HG03469 (cell line): ENCODE results near the gene DTNB.

Source experiments
- ATAC-seq: cut with Tn5 transposase; IDR thresholded peaks from one replicate; pipeline ENCODE4 v1.9.1; 2021; ENCODE audit warnings: mild to moderate bottlenecking, moderate library complexity, moderate number of reproducible peaks; ENCODE audit not compliant: unreplicated experiment

DTNB gene

DNA sequence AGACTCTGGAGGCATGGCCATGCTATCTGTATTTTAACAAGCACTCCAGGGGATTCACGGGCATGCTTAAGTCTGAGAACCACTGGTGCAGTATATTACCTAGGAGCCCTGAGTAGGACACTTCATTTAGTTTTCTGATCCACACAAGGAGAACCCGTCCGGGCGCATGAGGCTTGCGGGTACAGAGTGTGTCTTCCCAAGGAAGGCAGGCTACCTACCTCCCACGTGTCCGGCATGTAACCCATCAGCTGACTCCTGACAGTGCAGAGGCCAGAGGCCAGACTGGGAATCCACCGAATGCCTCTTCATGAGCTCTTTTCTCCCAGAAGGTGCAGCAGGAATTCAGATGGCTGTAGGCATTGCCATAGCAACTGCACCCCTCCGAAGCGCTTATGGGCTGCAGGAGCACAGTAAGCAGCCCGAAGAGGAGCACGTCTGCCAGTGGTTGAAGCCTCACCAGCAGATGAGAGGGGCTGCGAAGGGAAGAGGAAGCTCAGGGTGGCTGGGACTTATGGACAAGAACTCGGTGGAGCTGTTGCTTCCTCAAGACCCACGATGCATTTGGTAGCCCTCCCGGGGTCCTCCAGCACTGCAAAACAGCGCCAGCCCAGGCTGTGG, 297.9 kb downstream of the DTNB start:
- no peak for ATAC-seq

- no peak for ATAC-seq
These were observed 298.6 kb downstream of the DTNB start for GRCh38 chr2:25374827-25375226.

DNA sequence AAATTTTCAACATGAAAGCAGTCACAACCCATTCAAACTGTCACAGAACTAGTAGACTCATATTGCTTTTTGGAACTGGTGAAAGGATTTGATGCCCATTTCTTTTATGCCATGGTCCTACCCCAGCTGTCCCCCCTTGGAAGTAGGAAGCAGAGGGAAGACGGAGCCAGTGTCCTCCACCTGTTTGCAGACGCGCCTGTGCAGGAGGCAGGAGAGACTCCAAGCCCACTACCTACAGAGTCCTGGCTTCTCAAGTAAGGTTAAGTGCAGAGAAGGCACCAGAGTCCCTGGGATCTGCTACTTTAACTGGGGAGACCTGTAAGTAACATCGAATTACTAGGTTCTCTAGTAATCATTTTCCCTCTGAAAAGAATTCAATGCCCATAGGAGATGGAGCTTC, 299.0 kb downstream of the DTNB start:
- no peak for ATAC-seq

DNA sequence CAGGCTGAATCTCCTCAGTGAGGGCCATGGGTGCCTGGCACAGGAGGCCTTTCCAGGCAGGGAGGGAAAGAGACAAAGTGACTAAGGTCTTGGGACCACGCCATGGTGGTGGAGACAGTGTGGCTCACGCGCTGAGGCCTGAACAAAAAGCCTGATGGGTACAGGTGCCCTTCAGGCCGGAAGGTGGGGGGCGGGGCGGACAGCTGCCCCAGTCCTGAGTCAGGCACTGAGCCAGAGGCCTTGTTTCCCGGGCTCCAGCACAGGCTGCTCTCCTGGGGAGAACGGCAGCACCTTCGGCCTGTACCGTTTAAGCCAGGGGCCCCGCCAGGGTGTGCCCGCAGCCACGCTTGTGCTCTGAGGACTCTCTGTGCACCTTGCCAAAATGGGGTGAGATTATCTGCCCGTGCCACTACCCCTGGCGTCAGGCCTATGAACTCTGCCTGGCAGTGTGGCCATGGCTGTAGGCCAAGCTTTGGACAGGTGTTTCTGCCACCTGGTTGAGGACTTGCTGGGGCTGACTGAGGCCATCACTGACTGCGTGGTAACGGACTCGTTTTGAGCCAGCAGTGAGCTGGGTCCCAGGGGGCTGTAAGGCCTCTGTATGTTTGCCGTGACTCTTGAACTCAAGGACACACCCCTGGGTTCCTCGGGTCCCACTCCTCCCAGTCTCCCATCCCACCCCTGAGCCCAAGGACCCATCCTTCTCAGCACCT, 300.0 kb downstream of the DTNB start:
- ATAC-seq: no peak

DNA sequence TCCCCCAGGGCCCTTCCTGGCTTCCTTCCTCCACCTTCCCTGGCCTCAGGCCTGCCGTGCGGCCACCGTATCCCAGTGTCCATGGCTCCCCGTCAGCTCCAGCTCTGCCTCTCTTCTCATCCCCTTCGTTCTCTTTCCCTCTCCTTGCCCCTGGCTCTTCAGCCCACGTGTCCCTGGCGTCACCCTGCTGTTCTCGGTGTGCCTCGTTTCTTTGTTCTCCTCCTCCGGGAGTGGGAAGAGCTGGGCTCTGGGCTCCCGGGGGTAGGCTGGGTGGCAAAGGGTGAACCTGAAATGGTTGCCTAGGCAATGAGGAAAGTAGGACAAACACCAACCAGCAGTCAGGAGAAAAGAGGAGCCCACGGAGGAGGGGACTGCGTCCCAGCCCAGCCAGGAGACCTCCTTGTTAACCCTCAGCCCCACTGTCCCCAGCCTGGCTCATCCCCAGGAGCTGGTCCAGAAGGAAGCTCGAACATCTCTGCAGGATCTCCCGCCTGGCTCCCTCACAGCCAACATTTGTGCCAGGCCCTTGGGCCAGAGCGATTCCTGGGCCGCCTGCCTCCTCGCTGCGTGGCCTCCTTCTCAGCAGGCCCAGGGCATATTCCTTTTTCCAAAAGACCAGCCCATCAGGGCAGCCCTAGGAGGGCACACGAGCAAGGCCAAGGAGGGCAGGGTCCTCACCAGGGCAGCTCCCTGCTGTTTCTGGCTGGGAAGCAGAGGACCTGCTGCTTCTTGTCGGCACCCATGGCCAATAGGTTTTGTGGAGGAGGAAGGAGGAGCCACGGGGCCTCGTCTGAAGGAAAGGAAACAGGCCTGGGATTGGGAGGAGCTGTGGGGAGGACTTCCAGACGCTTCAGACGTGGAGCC, 300.7 kb downstream of the DTNB start:
- no peak for ATAC-seq

DNA sequence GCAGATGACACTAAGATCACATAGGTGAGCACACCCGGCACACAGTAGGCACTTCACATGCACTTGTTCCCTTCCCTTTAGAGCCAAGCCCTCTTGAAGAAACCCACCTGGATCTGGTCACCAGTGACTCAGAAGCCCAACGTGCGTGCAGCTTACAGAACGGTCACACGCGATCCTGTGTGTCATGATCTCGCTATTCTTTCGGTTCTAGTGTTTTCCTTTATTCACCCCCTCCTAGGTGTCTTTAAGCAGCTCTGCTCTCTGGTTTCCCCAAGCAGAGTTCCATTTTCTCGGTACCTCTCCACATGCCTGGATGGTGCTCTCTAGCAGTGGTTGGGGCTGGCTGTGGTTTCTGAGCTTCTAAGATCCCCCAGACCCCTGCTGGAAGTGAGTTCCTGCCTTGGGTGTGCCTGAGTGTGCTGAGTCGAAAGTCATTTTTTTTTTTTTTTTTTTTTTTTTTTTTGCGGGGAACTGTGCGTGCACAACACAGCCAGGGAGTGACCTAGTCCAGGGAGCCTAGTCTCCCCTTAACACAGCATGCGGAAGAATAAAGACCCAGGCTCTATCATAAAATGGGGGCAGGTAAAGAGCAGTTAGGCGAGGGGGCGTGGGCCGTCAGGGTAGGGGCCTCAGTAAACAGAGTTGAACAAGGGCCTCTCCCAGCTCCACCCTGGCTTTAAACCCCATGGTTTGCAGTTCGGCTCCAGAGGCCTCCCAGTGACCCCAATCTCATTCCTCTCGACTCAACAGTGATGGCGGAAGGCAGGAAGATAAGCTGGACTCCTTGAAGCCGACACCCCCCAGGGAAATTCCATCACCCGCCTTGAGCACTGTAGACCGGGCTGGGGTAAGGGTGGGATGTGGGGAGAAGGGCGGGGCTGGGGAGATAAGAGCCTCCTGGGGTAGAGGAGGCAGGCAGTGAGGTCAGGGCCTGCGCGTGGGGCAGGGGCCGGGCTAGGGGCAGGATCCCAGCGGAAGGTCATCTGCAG, 301.8 kb downstream of the DTNB start:
- ATAC-seq: no peak

GRCh38 chr2:25369876-25370275, 303.5 kb downstream of the DTNB start:
- ATAC-seq: no peak

DNA sequence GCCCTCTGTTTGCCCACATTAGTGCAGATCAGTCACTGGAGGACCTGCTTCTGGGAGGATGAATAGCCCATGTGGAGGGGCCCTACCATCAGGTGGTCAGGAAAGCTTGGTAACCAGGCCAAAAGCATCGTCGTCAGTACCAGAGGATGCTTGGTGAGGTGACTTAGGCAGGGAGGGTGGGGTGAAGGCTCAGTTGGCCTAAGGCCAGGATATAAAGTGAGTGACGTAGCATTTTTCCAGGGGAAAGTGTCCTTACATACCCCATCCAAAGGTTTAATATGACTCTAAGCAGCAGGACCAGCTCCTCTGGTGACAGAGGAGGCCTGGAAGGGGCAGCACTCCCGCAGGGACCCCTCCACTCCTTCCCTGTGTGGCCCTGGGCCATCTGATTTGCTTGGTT, 303.9 kb downstream of the DTNB start:
- ATAC-seq: no peak

- no peak for ATAC-seq
These were observed 304.7 kb downstream of the DTNB start for GRCh38 chr2:25368660-25369059.

GRCh38 chr2:25367296-25367695, 306.1 kb downstream of the DTNB start:
- no peak for ATAC-seq

DNA sequence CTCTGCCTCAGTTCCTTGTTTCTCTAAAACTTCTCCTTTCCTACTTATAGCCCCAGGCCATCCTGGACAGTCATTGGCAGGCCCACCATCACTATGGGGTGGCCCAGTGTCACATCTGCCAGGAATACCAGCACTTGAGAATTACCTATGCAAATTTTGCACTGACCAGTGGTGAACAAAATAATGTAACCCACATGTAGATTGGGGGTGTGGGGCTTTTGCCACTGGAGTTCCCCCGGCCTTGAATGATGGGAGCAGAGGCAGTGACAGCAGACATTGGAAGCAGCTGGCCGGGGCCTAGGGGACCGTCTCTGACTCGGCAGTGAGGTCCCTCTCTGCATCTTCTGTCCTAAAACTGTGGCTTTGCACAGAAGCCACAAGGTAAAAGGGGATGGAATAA, 306.7 kb downstream of the DTNB start:
- ATAC-seq: no peak

DNA sequence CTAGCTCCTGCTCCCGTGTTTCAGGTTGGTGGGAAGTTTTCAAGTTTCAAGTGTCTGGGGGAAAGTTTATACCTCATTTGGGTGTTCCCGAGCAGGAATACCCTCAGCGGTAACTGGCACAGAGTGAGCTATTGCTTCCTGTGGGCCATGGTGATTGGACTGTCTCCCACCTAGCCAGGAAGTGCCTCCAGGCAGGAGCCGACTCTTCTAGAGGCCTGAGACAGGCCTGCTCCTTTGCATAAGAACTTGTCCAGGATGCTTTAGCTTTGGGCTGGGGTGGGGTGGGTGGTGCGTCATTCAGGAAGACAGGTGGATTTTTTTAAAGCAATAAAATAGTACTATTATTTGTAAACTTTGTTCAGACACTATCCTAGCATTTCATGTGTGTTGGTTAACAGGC, 308.1 kb downstream of the DTNB start:
- ATAC-seq: no peak

GRCh38 chr2:25363733-25364132, 309.6 kb downstream of the DTNB start:
- no peak for ATAC-seq

DNA sequence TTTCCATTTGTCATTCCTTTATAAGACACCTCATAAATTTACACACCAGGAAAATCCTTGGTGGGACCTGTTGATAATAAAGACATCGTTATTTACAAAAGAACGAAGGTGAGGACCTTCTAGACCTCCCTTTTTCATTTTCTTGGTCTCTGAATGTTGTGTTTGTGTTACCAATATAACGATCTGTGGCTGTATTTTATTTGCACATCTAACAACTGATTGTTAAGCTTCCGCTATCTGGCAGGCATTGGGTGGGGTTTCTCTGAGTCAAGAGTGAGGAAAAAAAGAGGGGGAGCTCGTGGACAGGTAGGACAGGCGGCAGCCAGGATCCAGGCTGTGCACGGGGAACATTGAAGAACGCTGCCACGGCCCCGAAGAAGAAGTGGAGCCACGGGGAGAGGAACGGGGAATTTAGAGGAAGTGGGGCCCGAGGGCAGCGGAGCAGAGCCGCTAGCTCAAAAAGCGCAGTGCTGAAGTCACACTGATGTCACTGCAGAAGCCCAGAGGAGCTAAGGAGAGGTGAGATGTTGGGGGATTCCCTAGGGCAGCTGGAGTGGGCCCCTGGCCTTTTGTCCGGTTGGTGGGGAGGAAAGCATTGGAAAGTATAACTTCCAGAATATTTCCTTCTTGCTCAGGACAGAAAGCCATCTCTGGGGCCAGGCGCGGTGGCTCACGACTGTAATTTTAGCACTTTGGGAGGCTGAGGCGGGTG, 310.8 kb downstream of the DTNB start:
- ATAC-seq: peak; percentile 43

- peak; percentile 64 for ATAC-seq
These were observed 311.3 kb downstream of the DTNB start for GRCh38 chr2:25362049-25362433.

GRCh38 chr2:25361261-25362048, 311.9 kb downstream of the DTNB start:
- no peak for ATAC-seq

- ATAC-seq: no peak
These were observed 314.5 kb downstream of the DTNB start for GRCh38 chr2:25358836-25359235.

DNA sequence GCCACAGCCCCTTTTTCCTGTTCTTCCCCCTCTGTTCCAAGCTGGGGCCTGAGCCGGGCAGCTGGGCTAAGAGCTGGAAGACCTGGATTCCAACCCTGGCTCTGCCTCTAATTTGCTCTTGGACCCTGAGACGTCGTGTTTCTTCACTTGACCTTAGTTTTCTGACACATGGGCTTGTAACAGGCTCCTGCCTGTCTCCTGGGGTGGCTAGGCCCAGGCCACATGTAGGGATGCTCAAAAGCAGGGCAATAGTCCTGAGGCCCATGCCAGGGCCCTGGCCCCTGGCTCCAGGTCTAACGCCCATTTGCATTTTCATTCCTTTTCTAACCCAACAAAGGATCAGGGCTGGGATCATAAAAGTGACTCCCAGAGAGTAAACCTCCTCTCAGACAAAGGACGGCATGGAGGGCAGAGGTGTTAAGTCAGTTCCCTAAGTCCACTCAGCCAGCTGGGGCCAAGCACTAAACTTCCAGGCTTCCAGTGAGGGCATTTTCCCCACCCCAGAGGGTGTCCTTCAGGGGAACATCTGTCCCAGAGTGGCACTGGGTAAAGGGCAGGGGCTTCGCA, 315.0 kb downstream of the DTNB start:
- no peak for ATAC-seq

DNA sequence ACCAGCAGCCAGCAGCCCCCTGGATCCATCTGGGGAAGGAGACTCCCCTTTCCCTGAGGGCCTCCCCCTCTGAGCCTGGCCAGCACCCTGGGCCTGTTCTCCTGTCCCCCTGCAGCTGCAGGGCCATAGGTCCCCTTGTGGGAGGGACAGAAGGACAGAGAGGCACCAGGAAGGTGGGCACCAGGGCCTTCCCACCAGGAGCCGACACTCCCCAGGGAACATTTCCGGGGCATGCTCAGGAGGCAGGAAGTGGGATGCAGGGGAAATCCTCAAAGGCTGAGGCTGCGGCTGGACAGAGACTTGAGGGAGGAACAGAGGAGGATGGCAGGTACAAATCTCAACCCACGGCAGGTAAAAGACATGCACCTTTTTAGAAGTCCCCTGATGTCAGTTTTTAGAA, 317.3 kb downstream of the DTNB start:
- ATAC-seq: no peak
